Measurements from ENCODE around the gene ANKS3. TPM values are rescaled to one million over a fixed set of nuclear protein-coding genes. Genes with fewer than 3 reads are reported as not detected.

ANKS3 gene
- total and polyA plus RNA-seq, 2 donors (not counting 3 experiments of a cell fraction or from before 2014, with no cell fraction given) = 13.9 to 24.0 TPM

GRCh38 chr16:4724661-4725270 lies 9.3 kb downstream of the ANKS3 start:
- H3K9me3 ChIP-seq (replicated peaks; ENCODE audit: control insufficient read depth, insufficient read depth, low read length) = no peaks in the 10 kb centered on the region
- no peaks in the 10 kb centered on the region for H4K20me1 ChIP-seq (replicated peaks; ENCODE audit: control insufficient read depth, extremely low read depth, insufficient read depth, low read length)
- no peaks in the 10 kb centered on the region for H3K79me2 ChIP-seq (ENCODE audit: control insufficient read depth, insufficient read depth, low read length)
- intact Hi-C loops (cut with micrococcal nuclease) (no loop called here), dilution Hi-C loops (cut with MboI; ENCODE audit: extremely low pct_ligation_motif_present, low sequenced_read_pairs) (no loop called here)
- H3K4me3 ChIP-seq (replicated peaks in 1 of 3; ENCODE audit: insufficient read depth in 1 of 3, low read depth in 1 of 3, low read length in 3 of 3) = no peak overlapping the region
- H3K9me1 ChIP-seq (replicated peaks; ENCODE audit: control insufficient read depth, extremely low read depth, insufficient read depth, low read length) = no peaks in the 10 kb centered on the region
- no TSS peak for BruUV-seq (replicated peaks)
- H3K27ac ChIP-seq (ENCODE audit: insufficient read depth, low read depth, low read length) = no peak overlapping the region
- no peaks in the 10 kb centered on the region for H3K27me3 ChIP-seq (ENCODE audit: control insufficient read depth in 2 of 2, insufficient read depth in 2 of 2, low read length in 2 of 2)
- DNase-seq (ENCODE audit: low read depth, low spot score) (no peak), FAIRE-seq (no peak)
- H3K36me3 ChIP-seq (ENCODE audit: control insufficient read depth in 2 of 2, extremely low read depth in 1 of 2, insufficient read depth in 2 of 2, low read length in 2 of 2) = peaks cover 6 to 25% of the 10 kb centered on the region in 2 experiments
- H3K9ac ChIP-seq (replicated peaks; ENCODE audit: extremely low read depth, insufficient read depth, low read length) = no peak overlapping the region
- TF ChIP-seq JUN (IDR thresholded peaks at IDR 0.05; ENCODE audit: borderline replicate concordance, insufficient read depth, insufficient read length, low read depth) (no peak), GATA2 (IDR thresholded peaks at IDR 0.05; ENCODE audit: insufficient read depth, insufficient read length, low read depth, low read length) (no peak), FOS (IDR thresholded peaks at IDR 0.05; ENCODE audit: borderline replicate concordance, insufficient read depth, low read length) (no peak), POLR2A (IDR thresholded peaks at IDR 0.05; ENCODE audit: low read depth, low read length) (no peak)
- no peak overlapping the region for H3K4me2 ChIP-seq (ENCODE audit: insufficient read depth, low read length)
- H3K4me1 ChIP-seq (ENCODE audit: control insufficient read depth, extremely low read depth, insufficient read depth, low read length) = no peaks in the 10 kb centered on the region
- H2AFZ ChIP-seq (ENCODE audit: low read depth, low read length) = no peak overlapping the region
- CTCF ChIA-PET = interaction anchor here (1.2 kb wide), 1 partner anchor 10 kb away, joined by 5 read pairs; the partner anchor contains the start of genes ANKS3 and DNAAF8
- POLR2A ChIA-PET = no interaction called here

GRCh38 chr16:4723071-4723767 lies 10.9 kb downstream of the ANKS3 start:
- dilution Hi-C loops (cut with MboI; ENCODE audit: extremely low pct_ligation_motif_present, low sequenced_read_pairs) = no loop called here
- TF ChIP-seq FOS (IDR thresholded peaks at IDR 0.05; ENCODE audit: borderline replicate concordance, insufficient read depth, low read length) (no peak), POLR2A (IDR thresholded peaks at IDR 0.05; ENCODE audit: low read depth, low read length) (no peak), POLR2AphosphoS5 (IDR thresholded peaks at IDR 0.05; ENCODE audit: insufficient read depth, low read depth, low read length) (no peak), JUN (IDR thresholded peaks at IDR 0.05; ENCODE audit: borderline replicate concordance, insufficient read depth, insufficient read length, low read depth) (no peak), MAX (IDR thresholded peaks at IDR 0.05; ENCODE audit: insufficient read depth, insufficient read length) (no peak), EZH2 (IDR thresholded peaks at IDR 0.05; ENCODE audit: borderline replicate concordance, low read depth, low read length, severe bottlenecking) (no peak), GATA2 (IDR thresholded peaks at IDR 0.05; ENCODE audit: insufficient read depth, insufficient read length, low read depth, low read length) (no peak), MYC (IDR thresholded peaks at IDR 0.05; ENCODE audit: low read depth, low read length) (no peak)
- TF ChIP-seq, protein P1, sequence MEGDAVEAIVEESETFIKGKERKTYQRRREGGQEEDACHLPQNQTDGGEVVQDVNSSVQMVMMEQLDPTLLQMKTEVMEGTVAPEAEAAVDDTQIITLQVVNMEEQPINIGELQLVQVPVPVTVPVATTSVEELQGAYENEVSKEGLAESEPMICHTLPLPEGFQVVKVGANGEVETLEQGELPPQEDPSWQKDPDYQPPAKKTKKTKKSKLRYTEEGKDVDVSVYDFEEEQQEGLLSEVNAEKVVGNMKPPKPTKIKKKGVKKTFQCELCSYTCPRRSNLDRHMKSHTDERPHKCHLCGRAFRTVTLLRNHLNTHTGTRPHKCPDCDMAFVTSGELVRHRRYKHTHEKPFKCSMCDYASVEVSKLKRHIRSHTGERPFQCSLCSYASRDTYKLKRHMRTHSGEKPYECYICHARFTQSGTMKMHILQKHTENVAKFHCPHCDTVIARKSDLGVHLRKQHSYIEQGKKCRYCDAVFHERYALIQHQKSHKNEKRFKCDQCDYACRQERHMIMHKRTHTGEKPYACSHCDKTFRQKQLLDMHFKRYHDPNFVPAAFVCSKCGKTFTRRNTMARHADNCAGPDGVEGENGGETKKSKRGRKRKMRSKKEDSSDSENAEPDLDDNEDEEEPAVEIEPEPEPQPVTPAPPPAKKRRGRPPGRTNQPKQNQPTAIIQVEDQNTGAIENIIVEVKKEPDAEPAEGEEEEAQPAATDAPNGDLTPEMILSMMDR (IDR thresholded peaks at IDR 0.05; ENCODE audit: extremely low read depth in 1 of 2, insufficient read depth in 1 of 2, low read depth in 1 of 2, low read length in 2 of 2) = no peak
- DNase-seq (ENCODE audit: low read depth, low spot score) = no peak
- H3K27ac ChIP-seq (ENCODE audit: insufficient read depth, low read depth, low read length) = no peak overlapping the region
- H3K79me2 ChIP-seq (ENCODE audit: control insufficient read depth, insufficient read depth, low read length) = no peaks in the 10 kb centered on the region
- no peaks in the 10 kb centered on the region for H3K9me3 ChIP-seq (replicated peaks; ENCODE audit: control insufficient read depth, insufficient read depth, low read length)
- no peak overlapping the region for H3K9ac ChIP-seq (replicated peaks; ENCODE audit: extremely low read depth, insufficient read depth, low read length)
- no peaks in the 10 kb centered on the region for H3K9me1 ChIP-seq (replicated peaks; ENCODE audit: control insufficient read depth, extremely low read depth, insufficient read depth, low read length)
- H2AFZ ChIP-seq (ENCODE audit: low read depth, low read length) = no peak overlapping the region
- H3K4me3 ChIP-seq (replicated peaks in 1 of 3; ENCODE audit: insufficient read depth in 1 of 3, low read depth in 1 of 3, low read length in 3 of 3) = no peak overlapping the region
- H3K27me3 ChIP-seq (ENCODE audit: control insufficient read depth in 2 of 2, insufficient read depth in 2 of 2, low read length in 2 of 2) = no peaks in the 10 kb centered on the region
- ChIA-PET CTCF (interaction anchor here (1.2 kb wide), 1 partner anchor 13 kb away, joined by 3 read pairs; no protein-coding TSS in a partner anchor), POLR2A (no interaction called here)
- no peaks in the 10 kb centered on the region for H4K20me1 ChIP-seq (replicated peaks; ENCODE audit: control insufficient read depth, extremely low read depth, insufficient read depth, low read length)
- no peak for FAIRE-seq
- BruUV-seq (replicated peaks) = no TSS peak
- H3K4me2 ChIP-seq (ENCODE audit: insufficient read depth, low read length) = no peak overlapping the region
- intact Hi-C loops (cut with micrococcal nuclease) = no loop called here
- peaks cover 8 to 21% of the 10 kb centered on the region in 2 experiments for H3K36me3 ChIP-seq (ENCODE audit: control insufficient read depth in 2 of 2, extremely low read depth in 1 of 2, insufficient read depth in 2 of 2, low read length in 2 of 2)
- H3K4me1 ChIP-seq (ENCODE audit: control insufficient read depth, extremely low read depth, insufficient read depth, low read length) = no peaks in the 10 kb centered on the region
